Measurements from ENCODE around the gene GLDC.

Gene GLDC

DNA sequence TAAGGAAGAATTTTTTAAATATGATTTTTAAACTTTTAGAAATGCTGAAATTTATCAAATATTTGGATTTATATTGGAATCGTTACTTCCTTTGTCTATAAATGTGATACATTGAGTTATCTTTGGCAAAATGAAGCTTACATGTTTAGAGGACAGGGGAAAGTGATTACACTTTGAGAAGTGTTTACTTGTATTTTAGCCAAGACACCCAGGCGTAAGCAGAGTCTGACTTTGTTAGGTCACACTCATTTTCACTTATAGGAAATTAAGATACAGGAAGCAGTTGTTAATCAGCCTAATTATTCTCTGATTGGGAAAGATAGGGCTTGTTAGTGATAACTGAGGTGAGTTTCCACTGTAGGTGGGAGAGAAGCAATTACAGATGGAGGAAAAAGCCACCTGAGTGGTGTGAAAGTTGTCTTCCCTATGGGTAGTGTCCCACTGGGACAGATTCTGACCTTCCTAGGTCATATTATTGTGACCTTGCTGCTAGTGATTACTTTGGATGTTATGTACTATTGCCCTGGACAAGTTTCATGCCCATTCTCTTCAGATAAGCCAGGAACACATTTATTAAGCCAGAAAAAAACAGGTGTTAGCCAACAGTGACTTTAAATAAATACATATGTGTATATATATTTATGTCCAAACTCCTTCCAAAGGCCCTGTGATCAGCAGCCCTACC is 143.9 kb downstream of the GLDC start:
- no peak for DNase-seq (ENCODE audit: low spot score)

DNA sequence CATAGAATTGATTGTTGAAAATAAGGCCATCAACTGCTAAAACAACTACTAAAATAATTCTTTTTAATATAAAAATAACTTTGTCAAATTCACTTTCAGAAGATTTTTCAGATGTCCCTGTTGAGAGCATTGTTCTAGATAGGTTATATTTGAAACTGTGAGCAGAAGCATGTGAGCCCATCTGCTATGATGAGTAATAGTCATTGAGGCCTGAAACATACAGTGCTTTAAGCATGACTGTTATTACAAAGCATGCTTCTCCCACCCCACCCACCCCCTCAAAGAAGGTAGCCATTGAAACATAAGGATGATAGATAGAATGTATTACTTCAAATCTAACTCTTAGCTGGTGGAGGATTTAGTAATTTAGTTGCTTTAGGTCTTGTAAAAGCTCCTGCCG is 146.5 kb downstream of the GLDC start:
- no peak for DNase-seq (ENCODE audit: low spot score)

DNA sequence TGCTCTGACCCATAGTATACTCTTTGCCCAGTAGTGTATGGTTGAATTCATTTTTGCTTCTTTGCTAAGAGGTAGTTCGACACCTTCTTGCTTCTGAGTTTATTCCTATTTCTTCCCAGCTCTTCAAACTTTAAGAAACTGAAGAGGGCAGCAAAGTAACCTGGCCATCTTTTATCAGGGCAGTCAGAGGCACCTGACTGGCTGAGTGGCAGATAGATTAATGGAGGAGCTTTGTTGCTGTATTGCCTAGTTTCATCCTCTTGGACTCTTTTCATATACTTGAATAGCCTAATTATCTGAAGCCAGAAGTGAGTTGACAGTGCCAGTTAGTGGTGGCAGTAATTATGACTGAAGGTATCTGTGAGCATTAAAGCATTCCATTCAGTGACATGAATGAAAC is 150.1 kb downstream of the GLDC start:
- DNase-seq (ENCODE audit: low spot score): no peak

DNA sequence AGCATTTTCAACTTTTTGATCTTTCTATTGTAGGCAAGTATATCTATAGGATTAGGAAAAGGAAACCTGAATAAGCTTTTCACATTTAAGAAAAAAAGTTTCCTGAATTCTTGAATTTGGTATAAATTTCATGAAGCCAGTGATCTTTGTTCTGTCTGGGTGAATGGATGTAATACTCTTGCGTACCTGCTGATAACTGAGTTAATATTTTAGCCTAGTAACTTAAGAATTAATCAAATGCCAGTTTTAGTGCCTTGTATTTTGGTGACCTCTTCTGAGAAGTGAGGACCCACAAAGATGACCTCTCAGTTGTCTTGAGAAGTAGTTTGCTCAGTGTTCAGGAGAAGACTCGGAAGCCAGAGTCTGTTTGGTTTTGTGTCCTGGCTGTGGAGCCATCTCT is 154.7 kb downstream of the GLDC start:
- DNase-seq (ENCODE audit: low spot score): no peak

DNA sequence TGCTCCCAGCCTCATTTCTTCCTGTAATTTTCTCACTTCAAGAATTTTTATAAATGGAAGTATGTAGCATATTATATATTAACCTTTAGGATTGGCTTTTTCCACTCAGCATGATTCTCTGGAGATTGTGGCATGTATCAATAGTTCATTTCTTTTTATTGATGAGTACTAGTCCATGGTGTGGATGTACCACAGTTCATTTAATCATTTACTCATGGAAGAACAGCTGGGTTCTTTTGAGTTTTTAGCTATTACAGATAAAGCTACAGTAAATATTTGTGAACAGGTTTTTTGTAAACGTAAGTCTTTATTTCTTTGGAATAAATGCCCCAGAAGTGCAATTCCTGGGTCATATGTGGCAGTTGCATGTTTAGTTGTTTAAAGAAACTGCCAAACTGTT is 156.4 kb downstream of the GLDC start:
- DNase-seq (ENCODE audit: low spot score): no peak

DNA sequence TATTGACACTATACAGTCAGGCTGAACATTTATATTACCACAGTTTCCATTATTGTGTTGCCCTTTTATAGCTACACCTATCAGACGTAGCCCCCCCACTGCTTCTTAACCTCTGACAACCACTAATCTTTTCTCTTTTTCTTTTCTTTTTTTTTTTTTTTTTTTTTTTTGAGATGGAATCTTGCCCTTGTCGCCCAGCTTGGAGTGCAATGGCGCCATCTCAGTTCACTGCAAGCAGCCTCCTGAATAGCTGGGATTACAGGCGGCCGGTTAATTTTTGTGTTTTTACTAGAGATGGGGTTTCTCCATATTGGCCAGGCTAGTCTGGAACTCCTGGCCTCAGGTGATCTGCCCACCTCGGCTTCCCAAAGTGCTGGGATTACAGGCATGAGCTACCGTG is 157.1 kb downstream of the GLDC start:
- DNase-seq (ENCODE audit: low spot score): no peak

DNA sequence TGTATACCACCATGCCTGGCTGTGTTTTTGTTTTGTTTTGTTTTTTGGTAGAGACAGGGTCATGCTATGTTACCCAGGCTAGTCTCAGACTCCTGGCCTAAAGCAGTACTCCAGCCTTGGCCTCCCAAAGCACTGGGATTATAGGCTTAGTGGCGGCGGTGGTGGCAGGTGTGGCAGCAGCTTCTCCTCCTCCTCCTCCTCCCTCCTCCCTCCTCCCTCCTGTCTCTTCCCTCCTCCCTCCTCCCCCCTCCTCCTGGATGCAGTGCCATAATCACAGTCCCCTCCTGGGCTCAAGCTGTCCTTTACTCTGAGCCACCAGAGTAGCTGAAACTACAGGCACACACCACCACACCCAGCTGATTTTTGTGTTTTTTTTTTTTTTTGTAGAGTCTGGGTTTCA is 161.3 kb downstream of the GLDC start:
- DNase-seq (ENCODE audit: low spot score): no peak

All from NAMALWA (cell line).